Measurements from ENCODE around the gene VEZF1.
"Not testable (repeated sequence)": the region's sequence is repeated elsewhere in the genome, so short reads cannot be mapped to it uniquely, and the experiment has no call there.

The VEZF1 gene

DNA sequence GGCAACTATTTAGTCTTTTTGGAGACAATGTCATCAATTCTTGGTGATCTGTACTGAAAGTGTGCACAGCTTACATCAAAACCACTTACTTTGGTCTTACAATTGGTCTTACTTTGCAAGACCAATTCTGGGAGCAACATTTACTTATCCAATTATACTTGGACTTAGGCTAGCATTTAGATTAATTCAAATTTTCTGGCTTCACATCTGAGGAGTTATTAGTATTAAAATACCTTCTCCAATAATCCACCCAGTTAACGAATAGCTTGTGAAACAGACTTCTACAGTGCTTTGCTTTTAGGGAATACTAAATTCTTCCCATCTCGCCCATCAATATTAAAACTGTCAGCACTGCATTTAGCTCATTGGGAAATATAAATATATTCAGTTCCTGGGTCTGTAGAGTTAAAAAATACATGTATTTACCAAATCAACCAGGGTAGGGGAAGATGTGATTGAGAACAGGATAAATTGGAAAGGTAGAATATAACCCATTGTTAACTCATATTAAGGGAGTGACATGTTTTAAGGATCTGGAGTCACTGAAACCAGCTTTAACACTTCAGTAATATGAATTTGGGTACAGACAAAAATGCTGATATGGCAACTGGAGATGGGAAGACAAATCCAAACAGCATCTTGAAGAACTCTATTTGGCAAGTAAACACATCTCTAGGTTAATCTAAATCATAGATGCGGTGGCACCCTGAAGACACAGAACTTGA lies 9.2 kb upstream of the VEZF1 start:
- DNase-seq = no peak

DNA sequence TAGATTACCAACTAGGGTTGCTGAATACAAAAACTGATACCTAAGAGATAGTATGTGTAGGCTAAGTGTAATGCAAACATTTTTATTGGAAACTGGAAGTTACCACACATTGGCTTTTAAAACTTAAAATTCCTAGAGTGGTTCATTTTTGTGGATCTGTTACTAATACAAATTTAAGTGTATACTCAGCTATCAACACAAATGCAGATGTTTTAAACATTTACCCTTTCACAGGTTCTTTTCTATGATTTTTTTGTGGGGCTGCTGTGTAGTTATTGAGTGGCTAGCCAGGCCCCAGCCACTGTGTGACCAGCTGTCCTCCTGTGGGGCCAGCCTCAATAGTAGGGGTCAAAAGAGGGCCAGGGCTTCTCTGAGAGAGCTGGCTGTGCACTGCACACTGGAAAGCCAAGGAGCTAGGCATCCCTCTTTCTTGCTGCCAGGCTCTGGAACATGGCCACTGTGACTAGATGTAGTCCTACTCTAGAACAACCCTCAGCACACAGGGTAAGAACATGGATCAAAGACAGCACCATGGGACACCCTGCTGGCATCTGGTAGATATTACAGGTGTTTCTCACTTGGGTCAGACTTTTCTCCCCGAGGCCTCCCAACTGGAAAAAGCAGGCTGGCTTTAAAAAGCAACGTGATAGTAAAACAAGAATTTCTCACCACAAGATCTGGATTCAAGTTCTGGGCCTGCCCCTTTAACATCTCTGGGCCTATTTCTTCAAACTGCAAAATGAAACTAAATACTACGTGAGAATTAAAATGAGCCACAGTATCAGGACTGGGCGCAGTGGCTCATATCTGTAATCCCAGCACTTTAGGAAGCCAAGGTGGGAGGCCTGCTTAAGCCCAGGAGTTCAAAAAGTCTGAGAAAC lies 7.3 kb upstream of the VEZF1 start:
- DNase-seq = peak; percentile 26

DNA sequence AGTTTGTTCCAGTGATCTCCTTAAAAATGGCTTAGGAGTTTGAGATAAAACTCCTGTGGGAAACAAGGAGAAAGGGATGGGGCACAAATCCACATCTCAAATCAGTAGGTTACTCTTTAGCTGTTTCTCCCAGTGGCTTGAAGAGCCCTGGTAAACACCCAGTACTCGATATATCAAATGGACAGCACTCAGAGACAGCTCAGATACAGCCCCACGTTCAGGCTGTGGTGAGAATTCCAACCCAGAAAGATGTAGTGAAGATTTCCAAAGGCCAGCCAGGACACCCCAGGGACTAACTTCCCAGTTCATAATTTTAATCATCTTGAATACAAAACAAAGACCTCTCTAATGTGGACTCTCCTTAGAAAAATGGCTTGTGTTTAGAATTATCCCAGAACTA lies 6.4 kb upstream of the VEZF1 start:
- no peak for DNase-seq

DNA sequence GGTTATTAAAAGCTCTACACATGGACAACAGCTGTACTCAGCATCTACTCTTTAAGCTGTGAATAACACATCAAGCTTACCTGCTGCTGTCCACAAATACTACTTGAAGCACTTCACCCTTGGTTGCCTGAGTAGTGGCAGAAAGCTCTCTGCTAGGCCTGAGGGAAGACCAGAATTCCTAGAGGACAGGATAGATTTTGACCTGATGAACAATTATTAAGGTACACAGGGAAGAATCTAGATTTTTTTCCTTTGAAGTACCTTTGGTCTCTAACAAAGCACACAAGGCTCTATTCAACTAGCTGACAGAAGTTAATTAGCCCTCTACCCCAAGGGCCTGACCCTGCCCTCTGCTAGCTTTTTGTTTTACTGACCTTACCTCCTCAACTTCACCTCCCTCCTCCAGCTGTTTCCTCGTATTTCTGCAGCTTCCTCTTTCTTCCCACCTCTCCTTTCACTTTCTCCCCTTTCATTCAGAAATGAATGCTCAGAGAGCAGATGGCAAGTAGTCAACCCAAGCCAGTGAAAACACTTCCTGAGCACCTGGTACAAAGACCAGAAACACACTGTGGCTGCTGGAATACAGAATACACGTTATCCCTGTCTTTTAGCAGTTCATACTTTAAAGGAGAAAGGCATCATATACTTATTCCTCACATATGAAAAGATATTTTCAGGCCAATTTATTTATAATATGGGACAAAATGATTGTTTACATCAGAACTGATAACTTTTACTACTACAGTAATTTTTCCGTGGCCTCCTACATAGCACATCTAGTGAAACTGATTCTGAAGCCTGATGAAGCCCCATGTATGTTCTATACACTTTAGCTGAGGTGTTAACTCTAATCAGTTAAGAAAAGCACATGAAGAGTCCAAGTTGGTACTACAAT lies 5.7 kb upstream of the VEZF1 start:
- DNase-seq = no peak

DNA sequence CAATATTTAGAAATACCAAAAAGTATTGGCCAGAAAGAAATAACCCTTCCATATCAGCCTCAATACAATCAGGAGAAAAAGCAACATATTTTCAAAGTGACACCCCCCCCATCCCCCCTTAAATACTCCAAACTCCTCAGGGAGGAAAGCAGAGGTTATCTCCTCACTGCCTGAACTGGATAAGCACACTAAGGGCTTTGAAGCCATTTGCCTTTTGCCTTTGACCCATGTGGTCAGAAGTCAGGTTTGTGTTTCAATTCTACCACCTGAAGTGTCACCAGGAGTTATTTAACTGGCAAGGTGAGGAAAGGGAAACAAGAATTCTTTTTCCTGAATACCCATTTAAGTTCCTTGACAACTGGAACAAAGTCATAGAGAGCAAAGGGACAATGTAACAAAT lies 3.5 kb upstream of the VEZF1 start:
- no peak for DNase-seq

DNA sequence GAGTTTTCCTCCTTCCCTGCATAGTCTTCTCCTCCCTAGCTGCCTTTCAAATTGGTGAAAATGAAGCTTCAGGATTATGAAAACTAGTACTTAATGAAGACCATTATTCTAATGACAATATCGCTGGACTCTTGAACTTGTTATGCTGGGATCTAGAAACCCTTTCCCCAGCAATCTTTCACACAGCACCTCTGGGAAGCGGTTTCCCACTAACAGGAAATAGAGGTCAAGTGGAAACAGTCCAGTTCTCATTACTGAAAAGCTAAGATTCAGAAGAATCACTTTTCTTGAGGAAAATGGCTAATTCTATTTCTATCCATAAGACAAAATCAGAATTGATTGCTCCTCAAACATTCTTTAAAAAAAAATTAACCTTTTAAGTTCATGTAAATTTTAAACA lies 2.0 kb upstream of the VEZF1 start:
- DNase-seq = no peak

DNA sequence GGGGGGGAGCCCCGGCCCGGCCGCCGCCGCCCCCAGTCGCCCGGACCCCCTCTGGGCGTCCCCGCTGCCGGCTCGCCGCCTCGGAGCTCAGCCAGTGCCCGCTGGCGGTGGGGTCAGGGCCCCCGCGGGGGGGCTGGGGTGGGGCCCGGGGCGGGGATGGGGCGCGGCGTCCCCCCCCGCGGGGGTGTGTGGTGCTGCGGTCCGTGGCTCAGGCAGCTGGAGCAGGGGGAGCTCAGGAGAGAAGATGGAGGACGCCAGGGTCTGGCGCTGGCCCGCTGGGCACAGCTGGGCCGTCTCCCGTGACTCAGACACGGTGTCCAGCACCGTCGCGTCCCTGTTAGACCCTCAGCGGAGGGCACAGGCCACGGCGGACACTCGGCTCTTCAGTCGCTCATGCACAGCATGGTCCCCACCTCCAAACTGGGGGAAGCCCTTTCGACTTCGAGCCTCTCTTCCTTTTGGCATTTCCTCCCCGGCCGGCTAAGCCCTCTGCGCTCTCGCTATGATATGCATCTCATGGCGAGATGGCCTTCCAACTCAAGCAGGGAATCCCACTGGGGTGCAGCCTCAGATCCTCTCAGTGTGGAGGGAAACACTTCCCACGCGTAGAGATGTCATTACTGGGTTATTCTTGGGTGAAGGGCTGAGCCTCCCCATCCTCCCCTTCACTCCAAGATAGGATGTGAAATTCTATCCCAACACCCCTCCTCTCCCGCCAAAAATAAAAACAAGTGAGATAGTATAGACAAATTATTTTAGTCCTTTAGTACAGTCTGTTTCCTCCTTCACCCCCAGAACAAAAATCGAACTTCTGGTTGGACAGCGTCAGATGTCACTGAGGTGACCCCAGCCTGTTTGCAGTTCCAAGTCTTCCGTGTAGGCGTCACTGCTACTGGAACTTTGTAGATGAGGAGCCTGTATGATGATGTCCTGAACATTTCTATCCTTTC lies 522 bp upstream of the VEZF1 start:
- DNase-seq = no peak

DNA sequence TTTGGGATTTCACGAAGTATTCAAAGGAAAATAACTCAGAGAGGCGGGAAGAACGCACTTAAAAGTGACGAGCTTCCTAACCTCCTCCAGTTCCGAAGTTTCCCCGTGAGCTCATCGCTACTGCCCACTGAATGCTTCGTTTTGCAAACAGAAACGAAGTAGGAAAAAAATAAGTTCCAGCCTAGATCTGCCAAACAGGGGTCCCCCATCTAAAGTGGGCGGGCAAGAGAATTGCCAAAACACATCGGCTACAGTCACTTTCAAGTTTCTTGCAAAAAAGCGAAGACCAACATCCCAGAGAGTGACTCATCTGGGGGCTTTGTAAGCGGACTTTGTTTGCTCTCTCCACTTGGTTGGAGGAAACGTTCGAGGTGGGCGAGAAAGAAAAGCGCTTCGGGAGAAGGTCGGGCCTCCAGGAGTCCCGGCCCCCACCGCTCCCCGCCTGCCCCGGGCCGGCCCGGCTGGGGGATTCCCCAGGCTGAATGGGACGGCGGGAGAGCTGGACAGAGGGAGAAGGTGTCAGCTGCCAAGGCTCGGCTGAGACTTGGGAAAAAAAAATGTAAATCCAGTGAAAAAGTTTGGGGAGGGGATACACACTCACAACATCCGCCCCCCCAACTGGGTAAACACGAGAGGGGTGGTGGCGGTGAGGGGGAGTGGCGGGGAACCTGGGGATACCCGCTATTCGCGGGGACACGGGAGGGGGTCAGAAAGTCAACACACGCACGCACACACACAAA lies 1.0 kb downstream of the VEZF1 start:
- peak; percentile 30 for DNase-seq

DNA sequence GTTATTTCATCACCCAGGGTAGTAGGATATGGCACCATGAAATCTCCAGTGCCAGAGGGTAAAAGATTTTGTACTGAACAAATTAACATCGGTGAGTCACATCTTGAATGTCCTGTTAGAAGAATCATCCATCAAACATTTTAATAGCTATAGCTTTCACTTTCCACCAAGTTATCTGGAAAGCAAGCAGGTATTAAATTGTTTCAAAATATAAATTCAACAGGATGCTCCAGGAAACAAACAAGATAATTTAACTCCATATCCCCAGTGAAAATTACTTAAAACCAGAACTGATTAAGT lies 2.4 kb downstream of the VEZF1 start:
- no peak for DNase-seq

DNA sequence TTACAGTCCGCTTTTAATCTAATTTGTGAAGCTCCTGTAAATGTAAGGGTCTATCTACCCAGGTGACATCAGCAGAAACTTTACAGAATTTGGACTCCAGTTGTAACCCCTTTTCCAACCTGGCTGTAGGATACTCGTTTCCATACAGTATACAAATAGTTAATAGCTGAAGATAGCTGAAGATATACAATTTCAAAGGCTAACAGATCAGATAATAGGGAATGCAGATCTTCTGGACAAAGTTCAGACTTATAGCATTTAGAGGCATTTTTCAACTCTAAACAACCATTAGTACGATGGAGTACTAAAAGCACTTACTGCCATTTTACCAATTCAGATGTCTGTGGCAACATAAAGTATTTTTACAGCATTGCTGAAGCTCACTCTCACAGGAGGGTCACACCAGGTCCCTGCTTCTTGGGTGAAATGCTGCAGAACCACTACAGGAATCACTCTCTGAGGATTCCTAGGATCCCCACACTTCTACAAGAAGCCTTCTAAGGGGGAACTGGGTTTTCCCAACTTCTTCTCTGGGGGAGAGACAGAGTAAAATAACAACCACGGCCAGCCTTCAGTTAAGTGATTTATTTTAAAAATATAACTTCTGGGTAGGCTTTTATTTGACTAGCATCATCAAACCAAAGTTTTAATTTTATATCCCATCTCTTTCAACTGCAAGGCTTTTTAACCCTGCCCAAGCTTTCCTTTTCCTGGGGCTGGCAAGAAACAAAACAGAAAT lies 2.9 kb downstream of the VEZF1 start:
- no peak for DNase-seq

DNA sequence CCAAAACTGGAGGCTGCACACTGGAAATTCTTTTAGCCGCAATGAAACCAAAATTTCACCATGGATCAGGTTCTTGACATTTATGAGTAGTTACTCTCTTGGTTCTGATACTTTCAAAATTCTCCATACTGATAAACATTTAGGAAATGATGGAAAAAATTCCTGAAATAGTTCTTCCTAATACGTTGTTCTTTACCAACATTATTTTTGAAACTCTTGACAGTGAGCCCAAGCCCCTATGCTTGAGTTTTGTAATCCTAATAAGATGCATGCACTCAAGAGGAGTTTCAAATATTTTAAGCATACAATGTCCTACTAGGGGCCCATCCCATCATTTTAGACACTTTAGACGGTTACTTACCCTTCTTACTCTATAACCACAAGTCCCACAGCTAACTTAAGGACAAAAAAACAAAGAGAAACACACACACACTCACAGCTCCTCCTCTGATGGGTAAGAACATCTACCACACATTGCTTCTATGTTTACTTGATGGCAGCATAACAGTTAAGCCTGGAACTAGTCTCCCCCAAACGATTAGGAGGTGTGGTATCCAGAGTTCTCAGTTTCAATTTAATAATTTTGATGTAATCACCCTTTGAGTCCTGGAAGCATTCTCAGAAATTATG lies 3.7 kb downstream of the VEZF1 start:
- DNase-seq = no peak

DNA sequence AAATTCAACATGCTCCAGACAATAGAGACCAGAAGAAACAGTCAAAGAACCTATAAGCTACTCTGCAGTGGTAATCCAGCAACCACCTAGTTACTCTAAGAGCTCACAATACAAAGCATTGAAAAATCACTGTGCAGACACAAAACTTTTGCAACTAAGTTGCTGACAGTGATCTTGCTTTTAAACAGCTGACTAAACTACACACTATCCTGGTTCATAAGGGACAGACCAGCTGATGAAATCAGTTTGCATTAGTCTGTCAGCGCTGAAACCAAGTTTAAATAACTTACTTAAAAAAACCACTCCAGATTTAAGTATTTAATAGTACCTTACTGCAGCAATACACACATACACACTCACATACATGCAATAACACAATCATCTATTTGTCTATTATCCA lies 4.6 kb downstream of the VEZF1 start:
- DNase-seq = no peak

DNA sequence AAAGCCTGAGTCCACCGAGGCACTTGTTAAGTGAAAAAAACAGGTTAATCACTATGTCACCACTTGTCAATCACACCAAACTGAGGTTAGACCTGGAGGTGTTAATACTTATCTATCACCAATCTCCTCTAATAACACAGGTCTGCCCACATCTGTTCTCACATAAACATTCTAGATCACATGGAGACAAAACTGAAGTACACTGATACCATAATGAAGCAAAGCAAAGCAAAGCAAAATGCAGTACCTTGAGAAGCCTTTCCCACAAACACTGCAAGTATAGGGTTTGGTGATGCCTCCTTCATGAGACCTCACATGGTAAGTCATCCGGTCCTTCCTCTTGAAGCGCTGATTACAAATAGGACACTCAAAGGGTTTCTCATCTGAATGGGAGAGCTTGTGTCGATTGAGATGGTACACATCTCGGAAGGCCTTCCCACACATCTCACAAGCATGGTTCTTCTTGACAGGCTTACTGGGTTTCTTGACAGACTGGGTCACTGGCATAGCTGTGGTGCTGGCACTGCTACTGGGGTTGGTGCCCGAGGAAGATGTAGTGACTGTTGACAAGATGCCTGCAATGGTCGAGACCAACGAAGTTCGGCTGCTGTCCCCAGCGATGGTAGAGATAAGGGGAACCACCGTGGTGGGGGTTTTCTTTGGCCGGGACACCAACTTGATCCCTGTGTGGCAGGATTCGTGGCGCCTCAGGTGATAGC lies 5.4 kb downstream of the VEZF1 start:
- DNase-seq = no peak

DNA sequence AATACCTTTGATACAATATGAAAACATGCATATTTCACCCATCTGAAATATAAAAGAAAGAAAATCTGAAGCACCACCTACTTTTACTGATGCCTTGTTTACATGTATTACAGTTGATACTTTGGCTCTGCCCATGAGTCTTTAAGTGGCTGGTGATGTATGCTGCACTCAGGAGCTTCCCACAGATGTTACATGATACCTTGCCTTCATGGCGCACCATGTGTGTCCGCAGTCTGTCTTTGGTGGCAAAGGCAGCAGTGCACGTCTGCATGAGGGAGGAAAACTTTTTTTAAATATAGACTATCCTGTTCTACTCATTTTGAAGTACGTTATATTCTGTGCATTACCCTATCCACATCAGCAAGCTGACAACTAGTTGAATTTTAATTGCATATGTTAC lies 7.5 kb downstream of the VEZF1 start:
- no peak for DNase-seq

DNA sequence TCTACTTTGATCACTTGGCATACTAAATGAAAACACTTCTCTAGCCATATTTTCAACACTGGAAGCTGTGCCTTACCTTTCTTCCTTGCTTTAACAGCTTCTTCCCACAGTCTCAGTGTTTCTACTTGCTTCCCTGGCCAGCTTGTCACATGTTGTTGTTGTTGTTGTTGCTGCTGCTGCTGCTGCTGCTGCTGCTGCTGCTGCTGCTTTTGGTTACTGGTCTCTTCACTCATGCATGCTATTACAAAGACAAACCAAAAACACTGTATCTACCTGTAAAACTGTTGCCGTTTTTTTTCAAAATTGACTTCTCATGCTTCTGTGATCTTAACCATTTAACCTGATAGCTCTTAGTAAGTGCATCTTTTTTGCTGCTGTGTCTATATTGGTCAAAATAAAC lies 9.0 kb downstream of the VEZF1 start:
- DNase-seq = no peak

DNA sequence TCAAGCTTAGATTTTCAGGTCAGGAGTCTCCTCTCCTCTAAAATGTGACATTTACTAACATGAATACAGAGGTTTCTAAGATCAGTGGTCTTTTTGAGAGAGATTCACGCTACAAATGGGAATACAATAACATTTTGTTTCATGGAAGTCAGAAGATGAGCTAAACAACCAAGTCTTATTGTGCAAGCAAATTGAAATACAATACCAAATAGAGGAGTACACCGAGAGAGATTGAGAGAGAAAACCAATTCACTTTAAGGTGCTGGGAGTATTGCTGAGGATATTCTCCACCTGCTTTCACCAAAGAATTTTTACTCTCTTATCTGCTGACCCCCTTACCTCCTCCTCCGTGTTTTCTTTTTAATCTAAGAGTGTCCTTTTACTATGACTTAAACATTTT lies 11.5 kb downstream of the VEZF1 start:
- DNase-seq = no peak

DNA sequence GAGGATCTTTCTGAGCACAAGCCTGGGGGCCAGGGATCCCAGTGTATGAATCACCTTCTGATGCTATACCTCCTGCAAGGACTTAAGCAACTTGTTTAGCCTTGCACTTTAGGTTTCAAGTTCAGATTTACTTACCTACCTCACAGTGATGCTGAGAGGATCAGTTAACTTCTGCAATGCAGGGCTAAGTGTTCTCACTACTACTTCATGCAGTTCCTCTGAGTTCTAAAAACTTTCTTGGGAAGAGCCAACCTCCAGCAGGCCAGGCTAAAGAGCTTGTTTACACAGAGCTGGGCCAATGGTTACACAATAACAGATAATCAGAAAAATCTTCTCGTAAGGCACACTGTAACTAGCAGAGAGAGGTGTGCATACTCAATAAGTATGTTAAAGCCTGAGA lies 13.0 kb downstream of the VEZF1 start:
- DNase-seq = no peak

DNA sequence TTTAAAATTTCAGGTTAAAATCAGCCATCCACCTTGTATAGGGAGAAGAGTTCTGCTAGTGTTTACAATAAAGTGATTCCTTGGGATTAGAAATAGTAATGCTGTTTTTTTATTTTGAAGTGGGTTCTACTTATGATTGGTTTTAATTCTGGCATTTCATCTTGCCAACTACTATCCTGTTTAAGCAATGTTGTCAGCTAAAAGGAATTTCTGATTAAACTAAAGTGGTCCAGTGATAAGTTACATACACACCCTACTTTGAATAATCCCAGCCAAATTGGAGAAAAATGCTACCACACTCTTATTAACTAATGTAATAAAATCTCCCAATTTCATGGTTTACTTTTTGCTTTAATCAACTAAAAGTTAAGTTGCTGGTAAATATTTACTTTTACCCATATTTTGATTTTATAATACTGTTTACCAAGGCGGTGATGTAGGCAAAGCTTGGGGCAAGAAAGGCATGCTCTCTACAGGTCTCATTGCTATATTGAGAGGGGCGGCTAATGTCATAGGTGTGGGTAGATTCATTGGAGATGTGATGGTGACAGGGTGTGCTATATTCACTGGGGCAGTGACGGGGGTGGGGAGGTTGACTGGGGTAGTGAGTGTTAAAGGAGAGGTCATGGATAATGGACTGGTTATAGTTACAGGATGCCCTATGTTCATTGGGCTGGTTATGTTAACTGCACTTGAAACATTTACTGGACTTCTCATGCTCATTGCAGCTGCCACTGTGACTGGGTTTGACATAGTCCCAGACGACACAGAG lies 13.8 kb downstream of the VEZF1 start:
- not testable (repeated sequence) for DNase-seq

DNA sequence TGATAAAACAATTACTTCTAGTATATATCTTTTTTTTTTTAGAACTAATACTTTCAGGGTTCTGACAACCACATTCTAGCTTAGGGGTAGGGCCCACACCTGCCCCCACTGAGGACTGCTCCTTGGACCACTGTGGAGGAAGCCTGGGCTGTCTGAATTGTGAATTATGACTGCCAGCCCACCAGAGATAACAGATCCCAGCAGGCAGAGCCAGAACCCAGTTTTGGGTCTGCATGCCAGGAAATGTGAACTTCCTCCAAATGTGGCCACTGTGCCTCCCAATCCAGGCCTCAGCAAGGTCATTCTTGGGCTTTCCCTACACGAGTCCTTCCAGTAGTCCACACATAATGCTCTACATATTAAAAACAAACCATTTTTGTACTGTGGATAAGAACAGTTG lies 15.9 kb downstream of the VEZF1 start:
- DNase-seq = no peak
